Measurements from ENCODE around the gene CAPN3.

CAPN3 gene

GRCh38 chr15:42401544-42402454 lies 42.5 kb downstream of the CAPN3 start:
- DNase-seq, result peak; percentile 8

DNA sequence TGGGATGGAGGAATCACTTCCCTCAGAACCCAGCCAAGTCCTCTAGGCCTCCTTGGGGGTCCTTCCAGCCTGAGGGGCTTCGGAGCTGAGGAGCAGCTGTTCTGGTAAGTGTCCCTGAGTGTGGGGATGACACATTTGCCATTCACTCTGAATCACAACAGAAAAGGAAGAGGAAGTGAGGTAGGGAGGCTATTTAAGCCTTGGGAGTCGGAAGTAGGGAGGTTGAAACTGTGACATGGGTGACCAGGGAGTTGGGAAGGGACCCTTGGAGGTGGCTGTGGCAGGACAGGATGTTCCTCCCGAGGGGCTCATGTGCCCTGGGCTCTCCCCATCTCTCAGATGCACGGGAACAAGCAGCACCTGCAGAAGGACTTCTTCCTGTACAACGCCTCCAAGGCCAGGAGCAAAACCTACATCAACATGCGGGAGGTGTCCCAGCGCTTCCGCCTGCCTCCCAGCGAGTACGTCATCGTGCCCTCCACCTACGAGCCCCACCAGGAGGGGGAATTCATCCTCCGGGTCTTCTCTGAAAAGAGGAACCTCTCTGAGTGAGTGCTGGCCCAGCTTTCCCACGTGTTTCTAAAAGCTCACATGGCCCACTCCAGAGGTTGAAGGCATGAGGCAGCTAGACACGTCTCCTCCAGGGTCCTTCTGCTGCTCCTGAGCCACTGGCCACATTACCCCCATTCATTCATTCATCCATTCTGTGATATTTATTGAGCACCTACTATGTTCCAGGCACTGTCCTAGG lies 43.3 kb downstream of the CAPN3 start:
- no peak for DNase-seq

DNA sequence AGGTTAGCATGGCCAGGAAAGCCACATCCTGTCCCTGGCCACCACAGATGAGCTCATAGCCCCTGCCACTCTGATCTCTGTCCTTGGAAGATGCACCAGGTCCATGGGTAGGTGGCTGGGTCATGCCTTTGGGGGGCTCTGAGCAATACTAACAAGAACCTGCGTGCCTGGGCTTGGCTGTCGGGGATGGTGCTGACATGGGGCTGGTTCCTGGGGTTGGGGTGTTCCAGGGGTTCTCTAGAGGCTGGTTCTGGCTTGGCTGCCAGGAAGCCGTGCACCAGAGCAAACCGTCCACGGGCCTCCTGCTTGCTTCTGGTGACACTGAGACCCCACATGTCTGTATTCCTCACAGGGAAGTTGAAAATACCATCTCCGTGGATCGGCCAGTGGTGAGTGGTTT lies 44.1 kb downstream of the CAPN3 start:
- DNase-seq, result no peak

GRCh38 chr15:42404461-42405235 lies 45.3 kb downstream of the CAPN3 start:
- no peak for DNase-seq

DNA sequence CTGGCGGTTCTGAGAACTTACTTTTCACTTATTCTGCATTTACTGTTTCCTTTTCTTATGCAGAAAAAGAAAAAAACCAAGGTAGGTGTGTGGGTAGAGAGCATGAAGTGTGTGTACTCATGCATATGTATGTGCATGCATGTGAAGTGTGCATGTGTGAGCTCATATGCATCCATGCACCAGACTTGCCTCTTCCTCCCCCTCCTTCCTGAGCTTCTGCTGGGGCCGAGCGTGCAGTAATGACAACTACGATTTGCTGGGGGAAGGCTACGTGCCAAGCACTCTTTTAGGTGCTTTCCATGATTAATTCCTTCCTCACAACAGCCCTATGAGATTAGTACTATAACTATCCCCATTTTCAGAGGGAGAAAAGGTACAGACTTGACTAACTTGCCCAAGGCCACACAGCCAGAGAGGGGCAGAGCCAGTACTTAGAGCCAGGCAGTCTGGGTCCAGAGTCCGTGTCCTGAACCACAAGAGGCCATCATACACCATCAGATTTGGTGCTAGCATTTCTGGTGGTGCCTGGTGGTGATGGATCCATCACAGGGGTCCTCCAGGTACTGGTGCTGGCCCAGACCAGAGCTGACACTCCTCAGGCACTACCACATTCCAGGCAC lies 46.7 kb downstream of the CAPN3 start:
- DNase-seq, result no peak

GRCh38 chr15:42408178-42408577 lies 48.9 kb downstream of the CAPN3 start:
- DNase-seq, result no peak

GRCh38 chr15:42409011-42409410 lies 49.7 kb downstream of the CAPN3 start:
- no peak for DNase-seq

DNA sequence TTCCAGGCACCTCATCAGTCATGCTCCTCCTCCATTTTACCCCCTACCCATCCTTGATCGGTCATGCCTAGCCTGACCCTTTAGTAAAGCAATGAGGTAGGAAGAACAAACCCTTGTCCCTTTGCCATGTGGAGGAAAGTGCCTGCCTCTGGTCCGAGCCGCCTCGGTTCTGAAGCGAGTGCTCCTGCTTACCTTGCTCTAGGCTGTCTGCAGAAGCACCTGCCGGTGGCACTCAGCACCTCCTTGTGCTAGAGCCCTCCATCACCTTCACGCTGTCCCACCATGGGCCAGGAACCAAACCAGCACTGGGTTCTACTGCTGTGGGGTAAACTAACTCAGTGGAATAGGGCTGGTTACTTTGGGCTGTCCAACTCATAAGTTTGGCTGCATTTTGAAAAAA lies 52.6 kb downstream of the CAPN3 start:
- DNase-seq, result no peak

GRCh38 chr15:42413920-42414319 lies 54.6 kb downstream of the CAPN3 start:
- no peak for DNase-seq

DNA sequence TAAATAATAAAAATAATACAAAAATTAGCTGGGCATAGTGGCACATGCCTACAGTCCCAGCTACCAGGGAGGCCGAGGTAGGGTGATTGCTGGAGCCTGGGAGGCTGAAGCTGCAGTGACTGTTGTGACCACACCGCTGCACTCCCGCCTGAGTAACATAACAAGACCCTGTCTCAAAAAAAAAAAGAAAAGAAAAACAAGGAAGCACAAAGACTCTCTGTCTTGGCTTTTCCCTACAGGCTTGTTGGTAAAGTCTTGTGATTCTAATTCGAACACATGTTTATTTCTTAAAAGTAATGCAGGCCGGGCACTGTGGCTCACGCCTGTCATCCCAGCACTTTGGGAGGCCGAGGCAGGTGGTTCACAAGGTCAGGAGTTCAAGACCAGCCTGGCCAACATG lies 60.1 kb downstream of the CAPN3 start:
- no peak for DNase-seq

- no peak for DNase-seq
These were observed 62.1 kb downstream of the CAPN3 start for GRCh38 chr15:42421376-42421775.

DNA sequence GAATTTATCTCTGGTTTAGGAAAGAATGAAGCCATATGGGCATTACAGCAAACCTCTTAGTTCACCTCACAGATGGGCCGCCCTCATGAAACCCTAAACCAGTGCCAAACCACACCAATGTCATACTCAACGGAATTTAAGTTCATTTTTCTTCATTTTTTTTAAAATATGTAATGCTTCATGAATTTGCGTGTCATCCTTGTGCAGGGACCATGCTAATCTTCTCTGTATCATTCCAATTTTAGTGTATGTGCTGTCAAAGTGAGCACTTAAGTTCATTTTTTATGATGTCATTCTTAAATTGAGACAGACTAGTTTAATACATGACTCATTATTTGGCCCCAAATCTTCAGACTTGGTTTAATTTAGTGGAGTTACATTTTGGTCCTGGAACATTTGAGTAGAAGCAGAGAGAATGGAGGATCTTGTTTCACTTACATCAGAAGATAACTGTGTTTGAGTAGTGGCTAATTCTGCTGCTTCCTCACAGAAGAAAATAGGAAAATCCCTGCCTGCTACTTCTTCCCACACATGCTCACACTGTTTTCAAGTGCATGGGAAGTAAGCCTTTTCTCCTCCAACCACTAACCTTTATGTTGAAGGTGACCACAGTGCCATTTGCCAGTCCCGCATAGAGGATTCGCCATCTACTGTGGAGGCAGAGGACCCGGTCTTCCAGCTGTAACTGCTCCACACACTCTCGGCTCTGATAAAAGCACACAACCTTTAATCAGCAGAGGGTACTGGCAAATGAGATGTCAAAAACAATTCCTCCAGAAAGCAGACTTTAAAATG lies 68.3 kb downstream of the CAPN3 start:
- no peak for DNase-seq

GRCh38 chr15:42444415-42445063 lies 85.2 kb downstream of the CAPN3 start:
- DNase-seq, result no peak

GRCh38 chr15:42445551-42445950 lies 86.2 kb downstream of the CAPN3 start:
- DNase-seq, result no peak

DNA sequence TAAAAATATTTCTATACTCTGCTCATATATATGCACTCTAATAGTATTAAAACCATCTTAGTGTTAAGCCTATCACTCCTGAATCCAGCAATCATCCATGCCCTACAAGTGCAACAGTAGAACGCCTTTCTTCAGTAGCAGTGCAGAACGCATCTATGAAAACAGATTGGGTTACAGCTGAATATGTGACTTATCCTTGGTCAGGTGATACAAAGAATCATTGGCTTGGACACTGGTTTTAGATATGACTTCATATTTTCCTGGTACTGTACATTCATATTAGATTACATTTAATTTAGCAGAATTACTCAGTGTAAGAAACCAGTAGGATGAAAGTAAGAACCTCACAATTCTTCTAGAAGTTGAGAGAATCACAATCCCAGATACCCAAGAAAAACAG lies 88.3 kb downstream of the CAPN3 start:
- no peak for DNase-seq

DNA sequence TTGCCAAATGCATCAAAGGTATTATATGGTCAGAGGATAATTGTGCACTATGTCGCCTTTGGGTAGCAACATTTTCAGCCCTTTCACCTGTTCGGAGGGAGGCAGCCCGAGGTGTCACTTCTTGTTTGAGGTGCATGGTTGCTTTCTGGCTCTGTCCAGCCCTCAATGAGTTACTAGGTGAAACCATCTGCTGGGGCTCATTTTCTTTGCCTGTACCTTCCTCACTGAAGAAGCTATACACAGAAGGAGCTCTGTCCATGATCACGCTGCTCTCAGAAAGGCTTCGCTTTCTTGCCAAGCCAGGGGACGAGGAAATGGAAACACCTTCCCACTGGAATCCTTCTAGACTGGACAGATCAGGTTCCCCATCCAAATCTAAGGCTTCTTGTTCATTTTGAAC lies 89.0 kb downstream of the CAPN3 start:
- no peak for DNase-seq

DNA sequence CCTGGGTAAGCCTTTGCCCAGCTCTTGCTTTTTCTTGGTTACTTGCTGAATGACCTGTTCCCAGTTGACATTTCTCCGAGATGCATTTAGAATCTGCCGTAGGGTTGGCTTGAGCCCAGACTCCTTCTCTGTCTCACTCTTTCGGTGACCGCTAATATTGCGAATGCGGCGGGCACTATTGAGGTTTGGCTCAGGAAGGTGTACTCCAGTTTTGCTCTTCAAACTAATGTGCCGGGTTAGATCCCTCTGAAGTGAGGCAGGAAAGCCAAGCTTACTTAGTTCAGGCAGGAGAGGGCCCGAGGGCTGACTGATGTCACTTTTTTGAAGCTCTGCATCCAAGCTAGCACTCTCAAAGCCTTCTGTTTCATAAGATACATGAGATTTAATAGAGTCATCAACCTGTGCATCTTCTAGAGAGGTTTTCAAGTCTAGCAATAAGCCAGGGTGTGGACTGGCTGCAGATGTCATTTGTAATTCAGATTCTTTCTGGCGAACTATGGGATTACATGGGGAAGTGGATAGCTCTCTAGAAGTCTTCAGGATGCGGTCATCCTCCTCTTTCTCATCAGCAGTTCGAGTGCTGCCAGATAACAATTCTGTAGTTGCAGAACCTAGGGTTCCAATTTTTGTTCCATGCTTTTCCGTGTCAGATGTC lies 90.6 kb downstream of the CAPN3 start:
- no peak for DNase-seq

GRCh38 chr15:42450425-42450790 lies 91.1 kb downstream of the CAPN3 start:
- DNase-seq, result no peak

- DNase-seq, result no peak
These were observed 94.5 kb downstream of the CAPN3 start for GRCh38 chr15:42453826-42454225.

GRCh38 chr15:42456531-42456930 lies 97.2 kb downstream of the CAPN3 start:
- DNase-seq, result no peak

DNA sequence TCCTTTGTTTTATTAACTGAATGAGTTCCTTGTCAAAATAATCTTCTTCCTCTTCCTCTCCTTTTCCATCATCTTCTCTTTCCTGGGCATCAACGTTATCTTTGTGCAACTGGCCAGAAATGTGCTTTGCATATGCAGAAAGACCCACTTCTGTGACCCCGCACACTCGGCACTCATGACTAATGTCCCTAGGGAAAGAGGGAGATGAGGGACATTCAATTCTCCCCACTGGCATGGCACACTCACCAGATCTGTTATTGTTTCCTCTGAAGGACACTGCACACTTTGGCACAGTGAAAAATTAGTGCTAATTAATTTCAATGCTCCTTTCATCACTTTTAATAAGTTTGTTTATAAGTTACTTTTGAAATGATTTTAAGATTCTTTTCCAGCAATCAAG lies 97.7 kb downstream of the CAPN3 start:
- DNase-seq, result no peak
